ENCODE results near the gene NUP107.

NUP107 gene

DNA sequence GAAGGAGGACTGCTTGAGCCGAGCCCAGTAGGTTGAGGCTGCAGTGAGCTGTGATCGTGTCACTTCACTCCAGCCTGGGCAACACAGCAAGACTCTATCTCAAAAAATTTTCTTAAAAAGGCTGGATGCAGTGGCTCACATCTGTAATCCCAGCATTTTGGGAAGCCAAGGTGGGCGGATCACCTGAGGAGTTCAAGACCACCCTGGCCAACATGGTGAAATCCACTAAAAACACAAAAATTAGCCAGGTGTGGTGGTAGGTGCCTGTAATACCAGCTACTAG is 104.1 kb downstream of the NUP107 start:
- TF ChIP-seq ZFX (IDR thresholded peaks at IDR 0.05) (no peak), CTCF (conservative IDR thresholded peaks at IDR 0.05) (no peak)
- no peak overlapping the region for H3K27ac ChIP-seq

DNA sequence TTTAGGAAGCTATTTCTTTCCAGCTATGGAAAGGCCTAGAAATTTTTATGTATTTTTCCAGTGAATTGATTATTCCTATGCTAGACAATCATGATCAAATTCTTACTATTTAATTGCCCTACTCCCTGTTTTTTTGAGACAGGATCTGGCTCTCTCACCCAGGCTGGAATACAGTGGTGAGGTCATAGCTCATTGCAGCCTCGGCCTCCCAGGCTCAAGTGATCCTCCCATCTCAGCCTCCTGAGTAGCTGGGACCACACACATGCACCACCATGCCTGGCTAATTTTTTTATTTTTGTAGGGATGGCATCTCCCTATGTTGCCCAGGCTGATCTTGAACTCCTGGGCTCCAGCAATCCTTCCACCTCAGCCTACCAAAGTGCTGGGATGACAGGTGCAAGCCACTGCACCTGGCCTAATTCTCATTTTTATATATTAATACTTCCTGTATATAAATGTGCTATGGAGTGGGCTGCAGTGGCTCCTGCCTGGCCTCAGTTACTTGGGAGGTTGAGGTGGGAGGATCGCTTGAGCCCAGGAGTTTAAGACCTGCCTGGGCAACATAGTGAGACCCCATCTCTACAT is 105.2 kb downstream of the NUP107 start:
- H3K27ac ChIP-seq: no peak overlapping the region
- TF ChIP-seq ZFX (IDR thresholded peaks at IDR 0.05) (no peak), CTCF (conservative IDR thresholded peaks at IDR 0.05) (no peak)

GRCh38 chr12:68792952-68793351 is 106.2 kb downstream of the NUP107 start:
- H3K27ac ChIP-seq: no peak overlapping the region
- TF ChIP-seq ZFX (IDR thresholded peaks at IDR 0.05) (no peak), CTCF (conservative IDR thresholded peaks at IDR 0.05) (no peak)

GRCh38 chr12:68793436-68793835 is 106.7 kb downstream of the NUP107 start:
- H3K27ac ChIP-seq: no peak overlapping the region
- TF ChIP-seq CTCF (conservative IDR thresholded peaks at IDR 0.05) (no peak), ZFX (IDR thresholded peaks at IDR 0.05) (no peak)

GRCh38 chr12:68793975-68794652 is 107.3 kb downstream of the NUP107 start:
- no peak overlapping the region for H3K27ac ChIP-seq
- no peak for TF ChIP-seq ZFX (IDR thresholded peaks at IDR 0.05)
- no peak for TF ChIP-seq CTCF (conservative IDR thresholded peaks at IDR 0.05)

GRCh38 chr12:68794653-68795251 is 108.0 kb downstream of the NUP107 start:
- no peak overlapping the region for H3K27ac ChIP-seq

More at GRCh38 chr12:68794653-68795251, 108.0 kb downstream of the NUP107 start:
- no peak for TF ChIP-seq ZFX (IDR thresholded peaks at IDR 0.05)
- TF ChIP-seq CTCF (conservative IDR thresholded peaks at IDR 0.05): no peak

Data from C4-2B (cell line).